Fibroblast of the aortic adventitia (primary cell): ENCODE results near the gene PEX5L. TPM values are rescaled to one million over a fixed set of nuclear protein-coding genes. Genes with fewer than 3 reads are reported as not detected.

Experiments used
- DNase-seq: peaks from one replicate; pipeline ENCODE4 v3.0.0-alpha.2; 2010; ENCODE audit warnings: low read depth
- H3K4me3 ChIP-seq: 2 replicates; pipeline ENCODE4 v1.5.1; 2011; ENCODE audit warnings: low read depth, mild to moderate bottlenecking, control low read depth, low read length, moderate library complexity
- CTCF ChIP-seq: IDR thresholded peaks from 2 replicates; pipeline ENCODE4 v1.5.1; 2011; ENCODE audit warnings: mild to moderate bottlenecking, low read length, control low read depth, inconsistent platforms; ENCODE audit not compliant: insufficient read depth
- total RNA-seq: library from RNA; depleted of rRNA; stranded (reverse); fragments of >200 nt; gene quantifications from 2 replicates; pipeline ENCODE4 v1.2.3, GENCODE V29; 2012; ENCODE audit warnings: low replicate concordance

Gene PEX5L
- total RNA-seq, 1 donor = 0.27 TPM

DNA sequence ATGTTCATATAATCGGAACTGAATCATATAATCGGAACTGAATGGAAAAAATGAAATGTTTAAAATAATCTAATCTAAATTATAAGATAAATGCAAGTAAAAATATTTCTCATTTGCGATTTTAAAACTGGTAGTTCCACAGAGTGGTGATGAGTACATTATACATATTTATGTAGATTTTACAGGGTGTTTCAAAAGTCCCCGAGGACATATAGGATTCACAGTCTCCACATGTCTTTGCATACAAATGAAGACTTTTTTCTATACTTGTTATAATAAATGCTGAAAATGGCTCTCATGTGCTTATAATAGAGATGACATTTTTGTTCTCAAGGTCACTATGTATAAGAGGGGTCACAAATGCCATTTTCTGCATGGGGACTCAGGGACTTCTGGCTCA is 139.5 kb downstream of the PEX5L start:
- TF ChIP-seq CTCF = no peak
- no peak for DNase-seq
- H3K4me3 ChIP-seq = no peak overlapping the region

DNA sequence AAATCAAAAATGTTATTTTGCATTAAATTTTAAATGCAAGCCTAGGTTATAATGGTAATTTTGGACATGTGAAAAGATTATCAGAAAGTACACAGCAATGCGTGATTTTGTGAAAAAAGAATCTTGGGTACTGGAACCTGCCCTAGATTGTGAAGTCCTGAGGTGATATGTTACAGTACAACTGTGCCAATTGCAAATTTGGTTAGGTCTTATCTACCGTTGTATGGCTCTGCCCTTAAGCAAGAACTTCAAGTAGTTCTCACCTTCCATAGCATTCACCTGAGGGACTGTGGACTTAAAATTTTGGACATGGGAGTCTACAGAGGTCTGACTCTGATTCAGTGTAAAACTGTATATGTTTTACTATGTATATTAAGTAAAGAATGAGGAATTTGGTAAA is 140.2 kb downstream of the PEX5L start:
- H3K4me3 ChIP-seq = no peak overlapping the region
- no peak for TF ChIP-seq CTCF
- no peak for DNase-seq

GRCh38 chr3:179895330-179895729 is 141.4 kb downstream of the PEX5L start:
- no peak for DNase-seq
- TF ChIP-seq CTCF = no peak
- H3K4me3 ChIP-seq = no peak overlapping the region

GRCh38 chr3:179887295-179887943 is 149.3 kb downstream of the PEX5L start:
- no peak for TF ChIP-seq CTCF
- H3K4me3 ChIP-seq = no peak overlapping the region
- DNase-seq = no peak

- DNase-seq = no peak
- TF ChIP-seq CTCF = no peak
- no peak overlapping the region for H3K4me3 ChIP-seq
Observed at GRCh38 chr3:179885950-179886349, 150.8 kb downstream of the PEX5L start.

GRCh38 chr3:179884136-179884535 is 152.6 kb downstream of the PEX5L start:
- no peak overlapping the region for H3K4me3 ChIP-seq
- no peak for TF ChIP-seq CTCF
- DNase-seq = no peak

GRCh38 chr3:179882292-179882691 is 154.4 kb downstream of the PEX5L start:
- DNase-seq = peak; percentile 19
- TF ChIP-seq CTCF = no peak
- no peak overlapping the region for H3K4me3 ChIP-seq
